Stimulated activated CD8-positive, alpha-beta memory T cell treated with anti-CD3 and anti-CD28 coated beads, Interleukin-15, amount 100 ng/mL, for 24 hours (primary cell): ENCODE measurements around the gene BRMS1.
"Not testable (repeated sequence)": the region's sequence is repeated elsewhere in the genome, so short reads cannot be mapped to it uniquely, and the experiment has no call there.

Source experiments
- DNase-seq: peaks from one replicate; pipeline ENCODE4 v3.0.0-alpha.2; 2020; ENCODE audit warnings: low read depth

BRMS1 gene

GRCh38 chr11:66363187-66363601 is 18.3 kb upstream of the BRMS1 start:
- DNase-seq: no peak

DNA sequence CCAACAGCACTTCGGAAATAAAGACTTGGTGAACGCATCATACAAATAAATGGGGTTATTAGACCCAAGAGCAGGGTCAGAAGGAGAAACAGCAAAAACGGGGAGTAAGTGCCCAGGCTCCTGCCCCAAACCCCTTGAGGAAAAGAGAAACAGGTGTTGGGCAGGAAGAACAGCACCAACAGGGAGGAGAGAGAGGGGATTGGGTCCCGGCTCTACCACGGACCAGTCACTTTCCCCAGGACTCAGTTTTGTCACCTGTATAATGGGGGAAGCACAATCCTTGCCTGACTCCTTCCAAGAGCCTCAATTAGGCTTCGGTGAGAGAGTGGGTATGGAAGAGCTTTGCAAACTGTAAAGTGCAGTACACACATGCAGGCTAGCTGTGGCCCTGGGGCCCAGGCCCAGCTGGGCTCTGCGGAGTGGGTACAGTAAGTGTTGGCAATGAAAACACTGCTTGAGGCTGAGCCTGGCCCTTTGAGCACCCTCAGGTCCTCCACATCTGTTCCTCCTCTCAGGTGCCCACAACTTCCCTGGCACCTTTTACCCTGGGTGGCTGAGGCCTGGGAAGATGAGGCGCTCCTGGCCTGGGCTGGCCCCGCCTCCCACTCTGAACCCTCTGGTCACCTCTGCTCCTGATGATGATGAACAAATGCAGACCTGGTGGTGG is 17.7 kb upstream of the BRMS1 start:
- DNase-seq: no peak

- DNase-seq: no peak
These were observed 16.6 kb upstream of the BRMS1 start for GRCh38 chr11:66361502-66361941.

- DNase-seq: no peak
These were observed 15.6 kb upstream of the BRMS1 start for GRCh38 chr11:66360406-66361073.

DNA sequence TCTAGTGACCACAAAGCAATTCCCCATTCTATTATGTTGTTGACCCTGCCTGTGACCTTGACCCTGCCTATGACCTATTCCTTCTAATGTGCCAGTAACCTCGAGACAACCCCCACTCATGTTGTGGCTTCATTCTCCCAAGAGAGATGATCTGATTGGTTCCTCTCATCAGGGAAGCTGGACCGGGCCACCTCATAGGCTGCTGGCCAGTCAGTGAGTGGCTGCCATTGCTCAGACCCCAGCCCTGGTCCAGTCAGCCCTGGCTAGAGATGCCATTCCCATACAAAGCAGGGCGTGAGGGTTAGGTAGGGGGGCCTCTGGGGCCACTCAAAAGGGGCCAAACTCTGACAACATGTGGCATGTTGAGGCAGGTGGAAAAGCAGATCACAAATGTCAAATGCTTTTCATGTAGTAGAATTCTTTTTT is 14.8 kb upstream of the BRMS1 start:
- DNase-seq: no peak

- DNase-seq: not testable (repeated sequence)
These were observed 5.8 kb upstream of the BRMS1 start for GRCh38 chr11:66350560-66351235.

DNA sequence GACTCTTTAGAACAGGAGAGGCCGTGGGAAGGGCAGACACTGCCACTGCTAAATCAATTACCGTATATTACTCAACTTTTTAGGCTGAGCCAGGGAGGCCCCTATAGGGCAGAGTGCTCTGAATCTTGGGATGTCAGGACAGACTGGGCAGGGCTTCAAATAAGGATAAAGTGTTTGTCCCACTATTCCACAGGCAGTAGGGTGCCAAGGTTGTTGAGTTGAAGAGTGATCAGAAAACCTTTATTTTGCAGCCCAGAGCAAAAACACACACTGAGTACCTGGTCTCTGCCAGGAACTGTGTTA is 4.1 kb upstream of the BRMS1 start:
- DNase-seq: no peak

- peak; percentile 62 for DNase-seq
These were observed 2.7 kb upstream of the BRMS1 start, which contains the start of gene B4GAT1 for GRCh38 chr11:66347425-66348276. Gene B4GAT1, minus strand, starts transcription at chr11:66347629. Its CDS starts 84 bp downstream, at chr11:66347545.

- no peak for DNase-seq
These were observed 1.8 kb upstream of the BRMS1 start for GRCh38 chr11:66346476-66347424.

DNA sequence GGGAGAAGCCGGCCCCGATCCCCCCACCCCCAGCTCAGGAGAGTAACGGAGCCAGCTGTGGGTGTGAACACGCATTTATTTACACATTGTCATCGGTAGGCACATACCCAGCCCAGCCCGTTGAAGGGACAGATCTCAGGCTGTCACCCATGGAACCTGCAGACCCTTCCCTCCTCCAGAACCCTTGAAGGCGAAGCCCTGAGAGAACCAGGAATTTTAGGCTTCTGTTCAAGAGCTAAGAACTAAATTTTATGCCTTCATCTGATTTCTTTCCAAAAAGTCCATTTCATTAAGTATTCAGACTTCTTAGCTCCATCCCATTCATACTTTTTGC is 379 bp upstream of the BRMS1 start:
- no peak for DNase-seq

GRCh38 chr11:66343176-66343575 is 1.7 kb downstream of the BRMS1 start:
- DNase-seq: no peak

DNA sequence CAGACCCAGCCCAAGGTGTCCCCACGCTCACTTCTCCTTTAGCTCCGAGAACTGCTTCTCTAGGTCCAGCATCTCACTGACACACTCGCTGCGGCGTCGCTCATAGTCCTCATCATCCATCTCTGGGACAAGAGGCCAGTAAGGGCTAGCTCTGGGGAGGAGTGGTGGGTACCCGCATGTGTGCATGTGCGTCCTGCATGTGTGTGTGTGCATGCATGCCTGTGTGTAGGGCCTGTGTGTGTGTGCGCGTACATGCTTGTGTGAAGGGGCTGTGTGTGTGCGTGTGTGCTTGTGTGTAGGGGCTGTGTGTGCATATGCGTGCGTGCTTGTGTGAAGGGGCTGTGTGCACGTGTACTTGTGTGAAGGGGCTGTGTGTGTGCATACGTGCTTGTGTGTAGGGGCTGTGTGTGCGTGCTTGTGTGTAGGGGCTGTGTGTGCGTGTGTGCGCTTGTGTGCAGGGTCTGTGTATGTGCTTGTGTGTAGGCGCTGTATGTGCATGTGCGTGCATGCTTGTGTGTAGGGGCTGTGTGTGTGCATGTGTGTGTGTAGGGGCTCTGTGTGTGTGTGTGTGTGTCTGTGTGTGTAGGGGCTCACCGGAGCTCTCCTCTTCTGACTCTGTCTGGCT is 3.3 kb downstream of the BRMS1 start:
- DNase-seq: no peak

GRCh38 chr11:66340596-66341501 is 4.1 kb downstream of the BRMS1 start:
- DNase-seq: no peak

GRCh38 chr11:66339686-66340483 is 5.0 kb downstream of the BRMS1 start:
- no peak for DNase-seq

GRCh38 chr11:66339162-66339675 is 5.7 kb downstream of the BRMS1 start:
- DNase-seq: no peak

DNA sequence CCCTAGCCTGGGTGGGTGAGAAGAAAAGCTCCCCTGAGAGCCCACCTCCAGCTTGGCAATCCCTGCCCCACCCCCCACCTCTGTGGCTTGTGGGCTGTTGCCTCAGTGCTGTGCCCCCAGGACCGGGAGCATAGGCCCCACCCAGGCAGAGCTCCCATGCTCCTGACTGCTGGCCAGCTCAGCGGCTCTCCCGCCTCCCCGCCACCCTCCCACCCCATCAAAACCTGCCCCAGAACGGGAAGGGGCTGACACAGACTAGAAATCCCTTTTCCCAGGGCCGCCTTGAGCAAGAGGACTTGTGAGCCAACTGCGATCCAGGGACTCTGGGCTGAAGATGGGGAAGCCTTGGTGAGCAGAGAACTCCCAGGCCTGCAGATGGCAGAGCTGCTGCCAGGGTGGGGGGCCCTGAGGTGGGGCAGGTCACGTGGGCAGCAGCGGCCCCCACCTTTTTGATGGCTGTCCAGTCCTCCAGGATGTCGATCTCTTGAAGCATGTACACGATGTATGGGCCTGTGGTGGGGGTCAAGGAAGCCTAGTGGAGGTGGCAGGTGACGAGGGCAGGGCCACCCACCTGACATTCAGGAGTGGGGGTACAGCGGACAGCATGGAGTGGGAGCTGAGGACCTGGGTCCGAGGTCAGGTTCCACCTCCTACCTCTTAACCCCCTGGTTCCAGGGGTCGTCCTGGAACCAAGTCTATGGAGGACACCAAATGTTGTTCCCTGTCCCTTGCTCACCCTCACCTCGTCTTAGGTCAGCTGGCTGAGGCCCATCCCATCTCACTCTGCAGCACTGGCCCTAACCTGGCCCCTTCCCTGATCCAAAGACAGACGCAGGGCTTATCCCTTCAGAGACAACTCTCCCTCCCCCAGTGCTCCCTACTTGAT is 6.4 kb downstream of the BRMS1 start:
- DNase-seq: no peak

DNA sequence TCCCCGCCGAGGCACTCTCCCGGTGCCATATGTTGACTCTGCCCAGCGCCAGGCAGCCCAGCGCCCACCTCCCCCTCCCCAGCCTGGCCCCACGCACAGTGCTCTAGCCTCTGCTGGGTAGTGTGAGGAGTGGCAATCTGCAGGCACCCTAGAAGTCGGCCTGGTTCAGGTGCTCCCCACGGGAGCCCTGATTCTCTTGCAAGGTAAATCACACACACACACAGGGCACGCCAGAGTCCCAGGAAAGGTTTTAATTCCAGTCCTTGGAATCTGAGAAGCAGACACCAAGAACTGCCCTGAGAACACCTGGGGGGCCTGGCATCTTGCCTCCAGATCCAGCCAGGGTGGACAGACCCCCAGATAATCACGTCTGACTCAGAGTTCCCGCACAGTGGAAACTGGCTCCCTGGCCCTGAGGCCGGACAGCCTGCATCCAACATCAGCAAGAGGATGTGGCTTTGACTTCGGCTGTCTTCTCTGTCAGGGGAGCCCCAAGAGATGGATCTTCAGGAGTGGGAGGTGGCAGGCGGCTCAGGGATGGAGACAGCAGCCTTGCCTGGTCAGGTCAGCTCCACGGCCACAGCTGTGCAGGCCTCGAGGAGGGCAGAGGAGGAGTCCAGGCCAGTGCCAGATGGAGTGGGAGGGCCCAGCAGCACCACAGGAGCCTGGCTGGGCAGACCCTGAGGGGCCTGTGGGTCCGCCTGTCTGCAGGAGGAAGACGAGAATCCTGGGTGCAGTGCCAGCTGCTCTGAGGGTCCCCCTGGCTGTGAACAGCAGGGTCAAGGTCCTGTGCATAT is 7.6 kb downstream of the BRMS1 start:
- no peak for DNase-seq
